Fibroblast of skin of right quadriceps (primary cell): ENCODE measurements around the gene CHKA.
A peak's percentile ranks its signal among the peaks of the same experiment; 100 is the strongest.

Experiments
- DNase-seq: peaks from one replicate; pipeline ENCODE4 v3.0.0-alpha.2; 2013

Gene CHKA

GRCh38 chr11:68028802-68029545 is 92.2 kb downstream of the CHKA start:
- peak; percentile 54 for DNase-seq

- DNase-seq = no peak
These were observed 93.5 kb downstream of the CHKA start for GRCh38 chr11:68027667-68028066.

GRCh38 chr11:68026391-68027105 is 94.6 kb downstream of the CHKA start:
- no peak for DNase-seq

GRCh38 chr11:68025047-68025446 is 96.1 kb downstream of the CHKA start:
- DNase-seq = no peak

GRCh38 chr11:68024508-68024907 is 96.7 kb downstream of the CHKA start:
- no peak for DNase-seq

- DNase-seq = no peak
These were observed 98.7 kb downstream of the CHKA start for GRCh38 chr11:68022531-68022930.

GRCh38 chr11:68021167-68021787 is 99.9 kb downstream of the CHKA start:
- no peak for DNase-seq

- DNase-seq = no peak
These were observed 100.6 kb downstream of the CHKA start for GRCh38 chr11:68020575-68020974.

- DNase-seq = no peak
These were observed 101.7 kb downstream of the CHKA start for GRCh38 chr11:68019486-68019885.

- no peak for DNase-seq
These were observed 102.4 kb downstream of the CHKA start for GRCh38 chr11:68018730-68019190.

- no peak for DNase-seq
These were observed 103.0 kb downstream of the CHKA start for GRCh38 chr11:68017980-68018729.

GRCh38 chr11:68016904-68017817 is 104.0 kb downstream of the CHKA start:
- DNase-seq = no peak

GRCh38 chr11:68016161-68016903 is 104.9 kb downstream of the CHKA start:
- DNase-seq = no peak

GRCh38 chr11:68015467-68015866 is 105.7 kb downstream of the CHKA start:
- DNase-seq = no peak

GRCh38 chr11:68014947-68015447 is 106.2 kb downstream of the CHKA start:
- no peak for DNase-seq

- DNase-seq = peak; percentile 43
These were observed 106.8 kb downstream of the CHKA start for GRCh38 chr11:68014157-68014946.

GRCh38 chr11:68013611-68014156 is 107.5 kb downstream of the CHKA start:
- DNase-seq = no peak

- peak; percentile 94 for DNase-seq
These were observed 108.2 kb downstream of the CHKA start for GRCh38 chr11:68012843-68013610.
